ENCODE data around the gene MYO7A. TPM values are rescaled to one million over a fixed set of nuclear protein-coding genes. Genes with fewer than 3 reads are reported as not detected.

Gene MYO7A
- total RNA-seq, 1 donor from 2014 or later, result 5.5 TPM

DNA sequence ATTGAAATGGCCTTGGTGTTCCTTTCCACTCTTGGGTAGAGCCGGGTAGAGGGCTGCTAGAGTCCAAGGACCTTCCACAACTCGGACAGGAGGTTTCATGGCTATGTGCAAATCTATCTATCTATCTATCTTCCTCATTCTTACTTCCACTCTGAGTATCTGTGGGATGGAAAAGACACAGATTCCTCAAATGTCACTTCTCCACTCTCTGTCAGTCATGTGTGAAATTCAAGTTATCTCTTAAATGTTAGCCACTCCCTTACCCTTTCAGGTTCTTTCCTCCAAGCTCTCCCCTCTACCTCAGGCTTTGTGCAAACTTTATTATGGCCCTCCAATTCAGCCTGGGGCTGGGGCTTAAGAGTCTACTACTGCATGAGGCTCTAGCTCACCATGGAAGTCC lies 89.1 kb downstream of the MYO7A start:
- H3K36me3 ChIP-seq, result no peaks in the 10 kb centered on the region
- intact Hi-C loops (cut with DNase I), result no loop called here
- H3K9me3 ChIP-seq, result no peaks in the 10 kb centered on the region
- no peak overlapping the region for H3K27ac ChIP-seq
- no peak overlapping the region for H3K4me3 ChIP-seq
- TF ChIP-seq, protein P1, sequence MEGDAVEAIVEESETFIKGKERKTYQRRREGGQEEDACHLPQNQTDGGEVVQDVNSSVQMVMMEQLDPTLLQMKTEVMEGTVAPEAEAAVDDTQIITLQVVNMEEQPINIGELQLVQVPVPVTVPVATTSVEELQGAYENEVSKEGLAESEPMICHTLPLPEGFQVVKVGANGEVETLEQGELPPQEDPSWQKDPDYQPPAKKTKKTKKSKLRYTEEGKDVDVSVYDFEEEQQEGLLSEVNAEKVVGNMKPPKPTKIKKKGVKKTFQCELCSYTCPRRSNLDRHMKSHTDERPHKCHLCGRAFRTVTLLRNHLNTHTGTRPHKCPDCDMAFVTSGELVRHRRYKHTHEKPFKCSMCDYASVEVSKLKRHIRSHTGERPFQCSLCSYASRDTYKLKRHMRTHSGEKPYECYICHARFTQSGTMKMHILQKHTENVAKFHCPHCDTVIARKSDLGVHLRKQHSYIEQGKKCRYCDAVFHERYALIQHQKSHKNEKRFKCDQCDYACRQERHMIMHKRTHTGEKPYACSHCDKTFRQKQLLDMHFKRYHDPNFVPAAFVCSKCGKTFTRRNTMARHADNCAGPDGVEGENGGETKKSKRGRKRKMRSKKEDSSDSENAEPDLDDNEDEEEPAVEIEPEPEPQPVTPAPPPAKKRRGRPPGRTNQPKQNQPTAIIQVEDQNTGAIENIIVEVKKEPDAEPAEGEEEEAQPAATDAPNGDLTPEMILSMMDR (IDR thresholded peaks at IDR 0.05), result no peak
- H3K27me3 ChIP-seq (ENCODE audit: low read depth), result no peaks in the 10 kb centered on the region
- DNase-seq (no peak), ATAC-seq (no peak)
- H3K4me1 ChIP-seq, result no peaks in the 10 kb centered on the region

DNA sequence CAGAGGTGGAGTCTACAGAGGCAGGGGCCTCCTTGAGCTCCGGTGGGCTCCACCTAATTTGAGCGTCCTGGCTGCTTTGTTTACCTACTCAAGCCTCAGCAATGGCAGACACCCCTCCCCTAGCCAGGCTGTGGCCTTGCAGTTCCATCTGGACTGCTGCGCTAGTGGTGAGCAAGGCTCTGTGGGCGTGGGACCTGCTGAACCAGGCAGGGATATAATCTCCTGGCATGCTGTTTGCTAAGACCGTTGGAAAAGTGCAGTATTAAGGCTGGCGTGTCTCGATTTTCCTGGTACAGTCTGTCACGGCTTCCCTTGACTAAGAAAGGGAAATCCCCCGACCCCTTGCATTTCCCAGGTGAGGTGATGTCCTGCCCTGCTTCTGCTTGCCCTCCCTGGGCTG lies 95.8 kb downstream of the MYO7A start:
- H3K36me3 ChIP-seq, result no peaks in the 10 kb centered on the region
- no peaks in the 10 kb centered on the region for H3K4me1 ChIP-seq
- H3K4me3 ChIP-seq, result no peak overlapping the region
- TF ChIP-seq, protein P1 (IDR thresholded peaks at IDR 0.05), result no peak
- H3K27ac ChIP-seq, result no peak overlapping the region
- no peak for DNase-seq
- intact Hi-C loops (cut with DNase I), result no loop called here
- ATAC-seq, result no peak
- peaks cover 5% of the 10 kb centered on the region for H3K9me3 ChIP-seq
- no peaks in the 10 kb centered on the region for H3K27me3 ChIP-seq (ENCODE audit: low read depth)

DNA sequence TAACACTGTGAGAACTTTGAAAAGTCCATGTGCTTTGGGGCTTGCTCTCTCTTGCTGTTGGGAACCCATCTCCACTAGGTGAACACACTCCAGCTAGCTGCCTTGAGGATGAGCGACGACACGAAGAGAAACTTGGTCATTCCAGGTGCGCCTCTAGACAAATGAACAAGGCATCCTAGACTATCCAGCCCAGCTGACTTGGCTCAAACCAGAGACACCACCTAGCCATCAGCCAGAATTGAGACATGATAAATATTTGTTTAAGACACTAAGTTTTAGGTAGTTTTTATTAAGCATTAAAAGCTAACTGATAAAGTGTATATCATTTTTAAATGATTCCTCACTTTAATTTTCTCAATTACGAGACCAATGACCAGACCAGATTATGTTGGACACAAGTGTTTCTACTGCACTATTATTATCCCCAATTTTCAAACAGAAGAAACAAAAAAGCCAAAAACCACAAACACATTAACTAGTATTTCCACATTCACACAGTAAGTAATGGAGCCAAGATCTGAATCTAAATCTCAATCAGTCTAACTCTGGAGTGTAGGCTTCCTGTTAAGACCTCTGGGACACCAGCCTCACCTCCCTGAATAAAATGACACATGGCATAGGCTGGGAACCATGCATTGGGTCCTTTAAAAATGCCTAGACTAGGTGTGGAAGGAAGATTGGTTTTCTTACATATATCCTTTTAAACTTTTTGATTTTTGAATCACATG lies 103.0 kb downstream of the MYO7A start:
- H3K27ac ChIP-seq, result no peak overlapping the region
- no peaks in the 10 kb centered on the region for H3K36me3 ChIP-seq
- intact Hi-C loops (cut with DNase I), result no loop called here
- H3K27me3 ChIP-seq (ENCODE audit: low read depth), result no peaks in the 10 kb centered on the region
- H3K4me3 ChIP-seq, result no peak overlapping the region
- TF ChIP-seq, protein P1 (IDR thresholded peaks at IDR 0.05), result no peak
- ATAC-seq, result no peak
- peaks cover 4% of the 10 kb centered on the region for H3K9me3 ChIP-seq
- DNase-seq, result no peak
- H3K4me1 ChIP-seq, result no peaks in the 10 kb centered on the region

GRCh38 chr11:77231800-77232199 lies 103.8 kb downstream of the MYO7A start:
- no peaks in the 10 kb centered on the region for H3K4me1 ChIP-seq
- H3K4me3 ChIP-seq, result no peak overlapping the region
- H3K36me3 ChIP-seq, result no peaks in the 10 kb centered on the region
- ATAC-seq (no peak), DNase-seq (no peak)
- intact Hi-C loops (cut with DNase I), result no loop called here
- H3K9me3 ChIP-seq, result no peaks in the 10 kb centered on the region
- H3K27ac ChIP-seq, result no peak overlapping the region
- TF ChIP-seq, protein P1 (IDR thresholded peaks at IDR 0.05), result no peak
- H3K27me3 ChIP-seq (ENCODE audit: low read depth), result no peaks in the 10 kb centered on the region

DNA sequence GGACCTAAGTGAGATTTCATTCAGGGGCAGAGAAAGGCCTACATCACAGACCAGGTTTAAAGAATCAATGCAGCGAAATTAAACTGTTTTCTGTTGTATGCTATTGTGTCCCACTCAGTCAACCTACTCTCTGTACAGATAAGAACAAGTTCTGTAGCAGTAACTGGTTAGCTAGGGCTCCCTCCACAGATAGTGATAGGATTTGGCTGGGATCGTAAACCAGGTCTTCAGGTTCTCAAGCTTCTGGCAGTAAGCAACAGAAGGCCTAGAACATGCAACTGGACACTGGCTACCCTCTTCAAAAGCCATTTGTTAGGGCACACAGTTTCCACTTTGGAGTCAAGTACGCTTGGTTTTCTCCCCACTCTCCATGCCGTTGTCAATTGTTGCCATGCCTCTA lies 104.2 kb downstream of the MYO7A start:
- Histone ChIP-seq H3K27ac (no peak overlapping the region), H3K9me3 (no peaks in the 10 kb centered on the region), H3K4me3 (no peak overlapping the region), H3K27me3 (ENCODE audit: low read depth) (no peaks in the 10 kb centered on the region), H3K36me3 (no peaks in the 10 kb centered on the region), H3K4me1 (no peaks in the 10 kb centered on the region)
- DNase-seq (no peak), ATAC-seq (no peak)
- TF ChIP-seq, protein P1 (IDR thresholded peaks at IDR 0.05), result no peak
- intact Hi-C loops (cut with DNase I), result no loop called here
